Stomach smooth muscle (tissue), 2 donors: ENCODE measurements around the gene ATN1.

Source experiments
- H3K27ac ChIP-seq: one replicate; pipeline ENCODE4 v1.7.0; 2013; ENCODE audit warnings: mild to moderate bottlenecking, low read length, inconsistent platforms
- H3K27me3 ChIP-seq, 2 donors: one replicate each; pipeline ENCODE4 v1.7.0; 2013; ENCODE audit warnings: low read length in 2 of 2; ENCODE audit not compliant: insufficient read depth in 2 of 2, control insufficient read depth in 1 of 2
- H3K36me3 ChIP-seq, 2 donors: one replicate each; pipeline ENCODE4 v1.7.0; 2013; ENCODE audit warnings: low read length in 2 of 2; ENCODE audit not compliant: control insufficient read depth in 2 of 2, insufficient read depth in 2 of 2
- H3K4me1 ChIP-seq: one replicate; pipeline ENCODE4 v1.7.0; 2013; ENCODE audit warnings: low read length; ENCODE audit not compliant: control insufficient read depth, insufficient read depth
- H3K4me3 ChIP-seq, 2 donors: one replicate each; pipeline ENCODE4 v1.7.0; 2013; ENCODE audit warnings: low read length in 2 of 2
- H3K9ac ChIP-seq, 2 donors: one replicate each; pipeline ENCODE4 v1.7.0; 2013; ENCODE audit warnings: low read length in 2 of 2, mild to moderate bottlenecking in 1 of 2
- H3K9me3 ChIP-seq, 2 donors: one replicate each; pipeline ENCODE4 v1.7.0; 2013; ENCODE audit warnings: low read length in 2 of 2; ENCODE audit not compliant: control insufficient read depth in 2 of 2
- donor health status: healthy.
- donor health status: Pancreatic carcinoma.

ATN1 gene

GRCh38 chr12:6970096-6970527, 42.4 kb downstream of the ATN1 start:
- Histone ChIP-seq H3K9me3 (no peaks in the 10 kb centered on the region), H3K9ac (peak overlapping the region; percentile 93), H3K27ac (peak overlapping the region; percentile 89), H3K27me3 (no peaks in the 10 kb centered on the region), H3K4me1 (peaks cover 34% of the 10 kb centered on the region), H3K36me3 (peaks cover 46 to 48% of the 10 kb centered on the region in 2 donors), H3K4me3 (peak overlapping the region; percentile 99 to 100)

- Histone ChIP-seq H3K27ac (no peak overlapping the region), H3K36me3 (peaks cover 47 to 49% of the 10 kb centered on the region in 2 donors), H3K27me3 (no peaks in the 10 kb centered on the region)
Observed at GRCh38 chr12:6974180-6974579, 46.4 kb downstream of the ATN1 start.

GRCh38 chr12:6975297-6976032, 47.7 kb downstream of the ATN1 start:
- Histone ChIP-seq H3K4me3 (no peak overlapping the region), H3K27me3 (no peaks in the 10 kb centered on the region), H3K27ac (no peak overlapping the region), H3K9ac (no peak overlapping the region), H3K9me3 (no peaks in the 10 kb centered on the region), H3K4me1 (peaks cover 5% of the 10 kb centered on the region), H3K36me3 (peaks cover 50 to 59% of the 10 kb centered on the region in 2 donors)

More at GRCh38 chr12:6974180-6974579, 46.4 kb downstream of the ATN1 start:
- Histone ChIP-seq H3K9ac (no peak overlapping the region), H3K9me3 (no peaks in the 10 kb centered on the region), H3K4me1 (peaks cover 16% of the 10 kb centered on the region), H3K4me3 (no peak overlapping the region)

GRCh38 chr12:6977653-6978052, 49.9 kb downstream of the ATN1 start:
- Histone ChIP-seq H3K27me3 (no peaks in the 10 kb centered on the region), H3K9ac (no peak overlapping the region), H3K36me3 (peaks cover 69 to 76% of the 10 kb centered on the region in 2 donors), H3K9me3 (no peaks in the 10 kb centered on the region), H3K4me1 (no peaks in the 10 kb centered on the region), H3K4me3 (no peak overlapping the region), H3K27ac (no peak overlapping the region)

GRCh38 chr12:6978188-6978587, 50.4 kb downstream of the ATN1 start:
- H3K36me3 ChIP-seq = peaks cover 69 to 76% of the 10 kb centered on the region in 2 donors

GRCh38 chr12:6978611-6979011, 50.9 kb downstream of the ATN1 start:
- Histone ChIP-seq H3K9me3 (no peaks in the 10 kb centered on the region), H3K27ac (no peak overlapping the region), H3K36me3 (peaks cover 69 to 76% of the 10 kb centered on the region in 2 donors), H3K4me3 (no peak overlapping the region), H3K27me3 (no peaks in the 10 kb centered on the region), H3K4me1 (no peaks in the 10 kb centered on the region), H3K9ac (no peak overlapping the region)

More at GRCh38 chr12:6978188-6978587, 50.4 kb downstream of the ATN1 start:
- Histone ChIP-seq H3K4me1 (no peaks in the 10 kb centered on the region), H3K27me3 (no peaks in the 10 kb centered on the region), H3K27ac (no peak overlapping the region), H3K9ac (no peak overlapping the region), H3K4me3 (no peak overlapping the region), H3K9me3 (no peaks in the 10 kb centered on the region)

- H3K36me3 ChIP-seq = peaks cover 68 to 73% of the 10 kb centered on the region in 2 donors
- H3K27ac ChIP-seq = no peak overlapping the region
- H3K4me1 ChIP-seq = no peaks in the 10 kb centered on the region
Observed at GRCh38 chr12:6979021-6979420, 51.3 kb downstream of the ATN1 start.

GRCh38 chr12:6979453-6979852, 51.7 kb downstream of the ATN1 start:
- Histone ChIP-seq H3K27ac (no peak overlapping the region), H3K36me3 (peaks cover 64 to 69% of the 10 kb centered on the region in 2 donors)

More at GRCh38 chr12:6979021-6979420, 51.3 kb downstream of the ATN1 start:
- Histone ChIP-seq H3K4me3 (no peak overlapping the region), H3K9me3 (no peaks in the 10 kb centered on the region), H3K27me3 (no peaks in the 10 kb centered on the region), H3K9ac (no peak overlapping the region)

GRCh38 chr12:6980075-6980474, 52.3 kb downstream of the ATN1 start:
- Histone ChIP-seq H3K4me3 (no peak overlapping the region), H3K36me3 (peaks cover 58 to 63% of the 10 kb centered on the region in 2 donors), H3K4me1 (no peaks in the 10 kb centered on the region), H3K9me3 (no peaks in the 10 kb centered on the region), H3K27ac (no peak overlapping the region), H3K27me3 (no peaks in the 10 kb centered on the region), H3K9ac (no peak overlapping the region)

More at GRCh38 chr12:6979453-6979852, 51.7 kb downstream of the ATN1 start:
- Histone ChIP-seq H3K4me3 (no peak overlapping the region), H3K27me3 (no peaks in the 10 kb centered on the region), H3K9me3 (no peaks in the 10 kb centered on the region), H3K9ac (no peak overlapping the region), H3K4me1 (no peaks in the 10 kb centered on the region)

- Histone ChIP-seq H3K9me3 (no peaks in the 10 kb centered on the region), H3K4me1 (no peaks in the 10 kb centered on the region), H3K9ac (no peak overlapping the region), H3K27me3 (no peaks in the 10 kb centered on the region), H3K27ac (no peak overlapping the region), H3K36me3 (peaks cover 51 to 56% of the 10 kb centered on the region in 2 donors), H3K4me3 (no peak overlapping the region)
Observed at GRCh38 chr12:6980740-6981139, 53.0 kb downstream of the ATN1 start.
